ENCODE measurements around the gene XPO6.

The XPO6 gene

DNA sequence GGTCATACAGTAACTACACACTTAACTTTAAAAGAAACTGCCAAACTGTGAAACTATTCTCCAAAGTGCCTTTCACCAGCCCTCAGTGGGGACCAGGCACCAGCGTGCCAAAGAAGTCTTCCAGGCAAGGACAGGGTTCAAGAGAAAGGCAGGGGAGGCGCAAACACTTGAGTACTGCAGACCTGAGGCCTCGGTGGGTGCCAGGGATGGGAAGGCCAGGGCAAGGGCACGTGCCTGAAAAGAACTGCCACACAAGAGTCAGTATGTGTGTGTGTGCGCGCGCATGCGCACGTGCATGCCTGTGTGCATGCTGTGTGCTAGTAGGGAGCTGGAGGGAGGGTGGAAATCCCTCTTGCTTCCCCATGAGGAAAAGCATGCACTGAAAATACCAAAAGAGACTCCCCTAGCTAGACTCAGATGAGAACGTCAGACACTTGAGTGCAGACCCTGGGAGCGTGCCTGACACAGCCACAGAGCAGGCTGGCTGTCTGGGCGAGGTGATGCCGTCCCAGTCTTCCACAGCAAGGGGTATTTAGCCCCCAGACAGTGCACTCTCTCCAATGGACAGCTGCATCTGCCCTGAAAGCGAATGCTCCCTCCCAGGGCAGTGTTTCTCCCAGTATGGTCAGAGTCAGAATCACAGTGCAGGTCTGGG is 108.1 kb downstream of the XPO6 start:
- TF ChIP-seq, protein P1, sequence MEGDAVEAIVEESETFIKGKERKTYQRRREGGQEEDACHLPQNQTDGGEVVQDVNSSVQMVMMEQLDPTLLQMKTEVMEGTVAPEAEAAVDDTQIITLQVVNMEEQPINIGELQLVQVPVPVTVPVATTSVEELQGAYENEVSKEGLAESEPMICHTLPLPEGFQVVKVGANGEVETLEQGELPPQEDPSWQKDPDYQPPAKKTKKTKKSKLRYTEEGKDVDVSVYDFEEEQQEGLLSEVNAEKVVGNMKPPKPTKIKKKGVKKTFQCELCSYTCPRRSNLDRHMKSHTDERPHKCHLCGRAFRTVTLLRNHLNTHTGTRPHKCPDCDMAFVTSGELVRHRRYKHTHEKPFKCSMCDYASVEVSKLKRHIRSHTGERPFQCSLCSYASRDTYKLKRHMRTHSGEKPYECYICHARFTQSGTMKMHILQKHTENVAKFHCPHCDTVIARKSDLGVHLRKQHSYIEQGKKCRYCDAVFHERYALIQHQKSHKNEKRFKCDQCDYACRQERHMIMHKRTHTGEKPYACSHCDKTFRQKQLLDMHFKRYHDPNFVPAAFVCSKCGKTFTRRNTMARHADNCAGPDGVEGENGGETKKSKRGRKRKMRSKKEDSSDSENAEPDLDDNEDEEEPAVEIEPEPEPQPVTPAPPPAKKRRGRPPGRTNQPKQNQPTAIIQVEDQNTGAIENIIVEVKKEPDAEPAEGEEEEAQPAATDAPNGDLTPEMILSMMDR (IDR thresholded peaks at IDR 0.05; ENCODE audit: low read length, missing control alignments), result no peak
- no peak for DNase-seq (ENCODE audit: low read depth)
- H3K4me3 ChIP-seq (replicated peaks; ENCODE audit: low read depth, low read length), result no peak overlapping the region

DNA sequence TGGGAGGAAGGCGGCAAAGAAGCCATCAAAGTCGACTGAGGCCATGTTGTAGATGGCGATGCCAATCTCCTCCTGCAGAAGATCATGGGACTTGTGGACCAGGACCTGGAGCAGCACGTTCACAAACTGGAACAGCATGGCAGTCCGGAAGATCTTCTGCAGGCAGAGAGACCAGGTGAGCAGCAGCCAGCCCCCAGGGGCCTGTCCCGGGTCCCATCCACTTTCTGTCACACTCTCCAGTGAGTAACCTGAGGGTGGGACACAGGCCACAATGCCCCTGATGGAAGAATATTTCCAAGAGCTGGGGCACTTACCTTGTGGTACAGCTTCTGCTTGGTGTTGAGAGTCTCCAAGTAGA is 110.3 kb downstream of the XPO6 start:
- DNase-seq (ENCODE audit: low read depth), result no peak
- H3K4me3 ChIP-seq (replicated peaks; ENCODE audit: low read depth, low read length), result no peak overlapping the region
- TF ChIP-seq, protein P1 (IDR thresholded peaks at IDR 0.05; ENCODE audit: low read length, missing control alignments), result no peak

DNA sequence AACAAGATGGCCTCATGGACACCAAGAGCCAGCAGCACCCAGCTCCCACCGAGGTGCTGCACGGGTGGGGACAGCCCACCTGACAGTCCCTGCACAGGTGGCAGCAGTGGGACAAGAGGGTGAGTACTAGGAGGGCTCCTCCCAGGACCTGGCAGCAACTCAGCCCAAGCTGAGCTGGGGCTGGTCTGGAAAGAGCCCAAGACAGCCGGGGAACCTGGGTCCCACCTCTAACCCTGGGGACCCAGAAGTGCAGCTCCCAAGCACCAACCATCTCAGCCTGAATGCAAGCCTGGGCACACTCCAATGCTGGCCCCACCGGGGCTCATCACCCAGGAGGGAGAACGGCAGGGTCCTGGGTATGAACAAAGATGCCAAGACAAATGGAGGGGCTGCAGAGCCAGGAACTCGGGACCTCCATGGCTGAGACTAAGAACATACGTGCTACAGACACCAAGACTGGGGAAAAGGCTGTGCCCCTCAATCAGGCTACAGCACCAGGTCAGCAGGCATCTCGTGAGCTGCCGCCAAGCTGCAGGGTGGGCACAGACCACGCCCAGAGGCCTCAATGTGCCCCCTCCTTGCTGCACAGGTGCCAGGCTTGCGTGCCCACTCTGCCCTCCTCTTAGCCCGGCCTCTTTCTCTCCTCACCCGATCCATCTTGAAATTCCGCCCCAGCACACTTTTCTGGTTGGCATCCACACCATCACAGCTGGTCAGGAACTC is 110.8 kb downstream of the XPO6 start:
- TF ChIP-seq, protein P1 (IDR thresholded peaks at IDR 0.05; ENCODE audit: low read length, missing control alignments), result no peak
- no peak for DNase-seq (ENCODE audit: low read depth)
- no peak overlapping the region for H3K4me3 ChIP-seq (replicated peaks; ENCODE audit: low read depth, low read length)

DNA sequence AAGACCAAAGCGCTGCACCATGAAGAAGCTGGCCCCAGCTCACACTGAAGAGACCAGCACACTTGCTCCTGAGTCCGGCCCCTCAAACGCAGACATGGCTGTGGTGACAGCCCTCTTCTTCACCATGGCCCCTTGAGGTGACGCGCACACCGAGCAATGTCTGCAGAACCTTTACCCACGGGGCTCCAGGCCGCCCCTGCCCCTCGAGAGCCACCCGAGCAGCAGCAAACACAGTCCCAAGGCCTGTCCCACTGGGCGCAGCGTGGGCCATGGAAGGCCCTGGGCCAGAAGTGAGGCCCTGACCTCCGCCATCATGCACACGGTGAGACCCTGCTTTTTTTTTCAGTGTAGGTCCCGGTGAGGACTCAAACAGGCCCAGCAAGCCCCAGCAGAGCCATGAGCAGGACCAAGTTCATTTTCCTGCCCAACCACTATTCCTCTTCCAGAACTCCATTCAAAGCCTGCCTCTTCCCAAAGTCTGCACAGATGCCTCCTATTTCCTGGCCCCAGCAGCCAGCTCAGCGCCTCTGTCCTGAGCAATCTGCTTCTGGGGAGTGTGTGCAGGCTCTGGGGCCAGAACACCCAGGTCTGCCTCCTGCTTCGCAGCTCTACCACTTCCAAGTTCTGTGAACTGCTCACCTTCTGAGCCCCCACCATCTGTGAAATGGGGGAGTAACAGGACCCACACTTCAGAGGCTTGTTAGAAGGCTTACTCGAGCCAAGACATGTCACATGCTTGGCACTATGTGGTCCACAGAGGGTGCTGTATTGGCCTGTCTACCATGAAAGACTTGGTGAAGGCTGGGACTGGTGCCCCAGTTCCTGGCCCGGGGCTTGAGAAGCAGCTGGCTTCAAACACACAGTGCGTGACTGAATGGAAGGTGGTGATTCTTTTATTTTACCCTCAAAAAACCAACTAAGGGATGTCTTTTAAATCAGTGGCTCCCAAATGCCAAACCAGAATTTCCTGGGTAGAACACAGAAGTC is 112.5 kb downstream of the XPO6 start:
- no peak for DNase-seq (ENCODE audit: low read depth)
- no peak overlapping the region for H3K4me3 ChIP-seq (replicated peaks; ENCODE audit: low read depth, low read length)
- TF ChIP-seq, protein P1 (IDR thresholded peaks at IDR 0.05; ENCODE audit: low read length, missing control alignments), result no peak

DNA sequence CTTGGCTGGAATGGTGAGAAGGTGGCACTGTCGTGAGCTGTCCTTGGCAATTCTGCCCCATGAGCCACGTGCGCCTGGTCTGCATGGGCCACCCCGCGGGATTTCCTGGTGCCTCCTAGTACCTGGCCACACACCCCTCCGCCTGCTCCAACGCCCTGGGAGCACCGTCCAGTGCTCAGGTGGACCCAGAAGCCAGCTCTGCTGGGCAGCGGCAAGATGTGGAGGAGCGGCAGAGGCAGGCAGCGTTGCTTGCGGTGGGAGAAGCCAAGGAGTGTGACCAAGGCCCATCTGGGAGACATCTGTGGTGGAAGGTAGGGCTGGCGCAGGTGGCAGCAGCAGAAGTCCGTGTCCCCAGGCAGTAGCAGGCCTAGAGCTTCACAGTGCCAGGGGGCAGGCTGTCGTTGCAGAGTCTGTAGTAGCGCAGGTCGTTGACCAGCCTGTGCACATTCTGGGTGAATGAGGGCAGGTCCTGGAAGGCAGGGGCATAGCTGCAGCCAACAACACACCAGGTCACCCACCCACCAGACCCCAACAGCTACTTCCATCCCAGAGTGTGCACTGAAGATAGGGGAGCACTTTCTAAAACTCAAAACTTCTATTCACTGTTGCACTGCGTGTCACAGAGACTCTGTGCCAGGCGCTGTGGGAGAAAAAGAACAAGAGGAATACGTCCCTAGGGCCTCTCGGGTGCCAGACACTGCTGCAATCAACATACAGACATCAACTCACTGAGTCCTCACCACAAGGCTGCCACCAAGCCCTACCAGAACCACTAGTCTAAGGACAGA is 113.4 kb downstream of the XPO6 start:
- no peak overlapping the region for H3K4me3 ChIP-seq (replicated peaks; ENCODE audit: low read depth, low read length)
- TF ChIP-seq, protein P1 (IDR thresholded peaks at IDR 0.05; ENCODE audit: low read length, missing control alignments), result no peak
- no peak for DNase-seq (ENCODE audit: low read depth)

Data from fibroblast of pulmonary artery (primary cell).